SK-N-MC (cell line): ENCODE results near the gene HSPBP1.

Experiments
- EZH2 ChIP-seq: fragments of 200-600 bp; sonication (generic); IDR thresholded peaks from one replicate; pipeline ENCODE4 v1.6.1; 2017; ENCODE audit warnings: antibody characterized with exemption
- POLR2AphosphoS5 ChIP-seq: IDR thresholded peaks from 2 replicates; pipeline ENCODE4 v1.6.1; 2012; ENCODE audit warnings: mild to moderate bottlenecking, low read depth, low read length, borderline replicate concordance

DNA sequence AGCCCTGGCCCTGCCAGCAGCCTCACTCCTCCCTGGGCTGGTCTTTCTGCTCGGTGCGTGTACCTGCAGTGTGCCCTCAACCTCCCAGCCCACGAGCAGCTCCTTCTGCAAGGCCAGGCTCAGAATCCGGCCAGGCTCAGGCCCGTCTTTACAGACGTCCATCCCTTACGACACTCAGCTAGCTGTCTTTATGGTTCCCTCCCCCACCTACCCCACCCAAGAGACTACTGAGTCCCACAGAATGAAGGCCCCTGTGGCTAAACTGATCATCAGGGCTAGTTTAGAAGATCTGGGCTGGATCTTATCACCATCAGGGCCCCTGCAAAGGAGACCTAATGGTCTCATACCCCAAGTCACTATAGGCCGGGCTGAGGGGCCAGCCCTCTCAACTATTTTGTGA, 34.5 kb upstream of the HSPBP1 start:
- TF ChIP-seq POLR2AphosphoS5 (no peak), EZH2 (no peak)
